ENCODE measurements around the gene PPP4C. TPM values are rescaled to one million over a fixed set of nuclear protein-coding genes. Genes with fewer than 3 reads are reported as not detected.
A peak's percentile ranks its signal among the peaks of the same experiment; 100 is the strongest.

Gene PPP4C
- total RNA-seq, 1 donor from 2014 or later = 98.4 TPM

DNA sequence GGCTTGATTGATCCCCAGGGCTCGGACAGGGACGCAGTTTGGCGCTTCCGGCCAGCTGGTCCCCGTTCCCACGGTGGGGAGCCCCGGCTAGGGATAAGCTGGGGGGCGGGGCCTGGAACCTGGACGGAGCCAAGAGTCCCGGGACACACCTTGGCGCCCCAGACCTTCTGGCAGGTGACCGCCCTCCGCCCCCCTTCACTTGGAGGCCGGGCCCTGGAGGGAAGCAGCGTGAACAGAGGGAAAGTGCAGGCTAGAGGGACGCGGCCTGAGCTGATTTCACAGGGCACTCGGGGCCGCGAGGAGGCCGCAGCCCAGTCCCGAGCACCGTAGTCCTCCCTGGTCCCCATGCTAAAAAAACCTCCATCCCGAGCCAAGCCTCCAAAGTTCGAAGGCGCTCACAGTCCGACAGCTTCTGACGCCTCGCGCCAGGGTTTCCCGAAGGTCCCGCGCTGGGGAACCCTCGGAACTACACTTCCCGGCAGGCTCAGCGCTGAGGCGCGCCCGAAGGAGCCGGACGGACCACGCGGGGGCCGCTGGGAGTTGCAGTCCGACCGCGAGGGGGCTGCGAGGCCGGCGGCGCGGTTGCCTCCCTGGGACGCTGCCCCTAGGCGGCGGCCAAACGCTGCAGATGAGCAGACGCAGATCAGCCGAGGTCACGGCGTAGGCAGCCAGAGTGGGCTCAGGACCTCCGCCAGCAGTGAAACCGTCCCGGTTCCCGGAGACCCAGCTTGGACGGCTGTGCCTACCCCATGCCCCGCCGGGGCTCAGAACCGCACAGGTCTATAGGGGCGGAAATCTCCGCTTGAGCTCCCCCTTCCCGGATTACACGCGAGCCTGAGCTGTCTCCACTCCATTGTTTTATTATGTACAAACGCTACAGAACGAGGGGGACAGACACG, 15.9 kb downstream of the PPP4C start, which contains the start of gene TBX6:
Gene TBX6 (minus strand): TSS at position 451 of the 899 bp plus-strand sequence. CDS start 731 bp downstream, outside the sequence.
- H3K4me3 ChIP-seq (ENCODE audit: low read depth, low read length) = peak within 1 kb of the TSS; percentile 74
- peak; percentile 62 for TF ChIP-seq CTCF (conservative IDR thresholded peaks at IDR 0.05; ENCODE audit: low read depth, low read length)
- DNase-seq (ENCODE audit: low read depth) = no peak

- DNase-seq (ENCODE audit: low read depth) = no peak
- peak; percentile 77 for TF ChIP-seq CTCF (conservative IDR thresholded peaks at IDR 0.05; ENCODE audit: low read depth, low read length)
These were observed 16.7 kb downstream of the PPP4C start for GRCh38 chr16:30092373-30093010.

GRCh38 chr16:30094541-30095165, 18.9 kb downstream of the PPP4C start:
- DNase-seq (ENCODE audit: low read depth) = no peak
- H3K4me3 ChIP-seq (ENCODE audit: low read depth, low read length) = peak overlapping the region; percentile 76

More at GRCh38 chr16:30092373-30093010, 16.7 kb downstream of the PPP4C start:
- H3K4me3 ChIP-seq (ENCODE audit: low read depth, low read length) = peak overlapping the region; percentile 74

DNA sequence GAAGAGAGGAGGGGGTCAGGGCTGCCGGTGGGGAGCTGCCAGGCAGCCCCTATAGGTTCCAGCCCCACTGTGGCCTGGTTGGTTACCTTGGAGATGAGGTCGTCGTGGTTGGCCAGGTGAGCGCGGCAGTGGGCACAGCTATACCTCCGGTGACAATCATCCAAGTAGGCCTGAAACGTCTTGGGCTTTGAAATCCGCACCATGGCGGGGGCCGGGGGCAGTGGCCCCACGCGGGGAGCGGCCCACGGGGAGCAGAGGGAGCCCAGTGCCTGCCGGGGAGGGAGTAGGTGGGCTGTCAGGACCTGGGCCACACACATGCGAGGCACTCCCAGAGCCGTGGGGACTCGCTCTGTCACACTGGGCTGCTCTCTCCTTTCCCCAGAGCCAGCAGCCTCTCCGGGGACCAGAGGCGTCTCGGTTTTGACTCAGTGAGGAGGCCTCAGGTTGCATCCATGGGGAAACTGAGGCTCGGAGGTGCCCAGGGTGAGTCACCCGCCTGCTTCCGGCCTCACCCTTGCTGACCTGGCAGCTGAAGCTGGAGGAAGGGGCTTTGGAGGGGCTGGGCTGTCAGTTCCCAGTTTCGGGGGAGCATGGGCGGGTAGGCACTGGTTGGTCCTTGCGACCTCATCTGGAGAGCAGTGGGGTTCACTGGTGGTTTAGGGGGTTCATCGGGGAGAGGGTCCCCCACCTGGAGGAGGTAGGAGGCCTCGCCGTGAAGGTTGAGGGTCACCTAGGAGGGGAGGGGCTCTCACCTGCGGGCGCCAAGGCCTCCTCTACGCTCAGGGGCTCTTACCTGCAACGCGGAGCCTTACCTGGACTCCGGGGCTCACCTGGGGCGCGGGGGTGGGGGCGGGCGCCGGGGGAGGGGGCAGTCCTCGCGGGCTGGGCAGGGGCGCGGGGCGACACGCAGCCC, 19.6 kb downstream of the PPP4C start:
- no peak for DNase-seq (ENCODE audit: low read depth)
- H3K4me3 ChIP-seq (ENCODE audit: low read depth, low read length) = peak overlapping the region; percentile 76
- no peak for TF ChIP-seq CTCF (conservative IDR thresholded peaks at IDR 0.05; ENCODE audit: low read depth, low read length)

More at GRCh38 chr16:30094541-30095165, 18.9 kb downstream of the PPP4C start:
- TF ChIP-seq CTCF (conservative IDR thresholded peaks at IDR 0.05; ENCODE audit: low read depth, low read length) = no peak

DNA sequence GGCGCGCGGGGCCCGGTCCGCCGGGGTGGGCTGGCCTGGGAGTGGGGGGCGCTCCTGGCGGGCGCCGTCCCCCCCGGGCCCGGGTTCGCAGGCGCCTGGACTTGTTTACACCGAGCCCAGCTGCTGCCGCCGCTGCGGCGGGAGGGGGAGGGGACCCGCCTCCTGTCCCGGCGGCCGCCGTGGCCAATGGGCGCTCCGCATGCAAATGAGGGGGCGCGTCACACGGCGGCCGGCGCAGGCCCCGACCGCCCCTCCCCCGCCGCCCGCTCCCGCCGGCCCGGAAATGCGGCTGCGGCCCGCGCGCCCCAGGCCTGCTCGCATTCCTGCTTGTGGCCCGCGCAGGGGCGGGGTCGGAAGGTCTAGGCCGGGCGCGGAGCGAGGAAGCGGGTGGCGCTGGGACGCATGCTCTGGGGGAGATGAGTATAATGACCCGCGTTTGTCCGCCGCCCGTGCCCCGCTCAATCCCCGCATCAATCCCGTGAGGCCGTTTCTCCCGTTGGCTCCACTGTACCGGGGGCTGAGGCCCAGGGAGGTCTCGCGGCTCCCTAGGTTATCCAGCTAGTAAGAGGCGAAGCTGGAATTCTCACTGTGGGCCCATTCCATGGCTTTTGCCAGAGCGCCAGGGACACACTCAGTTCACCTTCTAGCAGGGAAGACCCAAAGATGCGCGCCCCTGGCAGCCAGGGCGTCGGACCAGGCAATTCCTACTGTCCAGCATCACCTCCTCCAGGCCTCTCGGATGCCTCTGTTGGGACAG, 20.5 kb downstream of the PPP4C start, which contains the start of gene YPEL3:
Gene YPEL3 (minus strand): TSS at position 109 of the 757 bp plus-strand sequence. CDS start 731 bp downstream, outside the sequence.
- H3K4me3 ChIP-seq (ENCODE audit: low read depth, low read length) = peak within 1 kb of the TSS; percentile 76
- DNase-seq (ENCODE audit: low read depth) = no peak
- TF ChIP-seq CTCF (conservative IDR thresholded peaks at IDR 0.05; ENCODE audit: low read depth, low read length) = no peak
